Thoracic aorta (tissue), 2 donors: ENCODE data around the gene CNNM2. TPM values are rescaled to one million over a fixed set of nuclear protein-coding genes. Genes with fewer than 3 reads are reported as not detected.
A peak's percentile ranks its signal among the peaks of the same experiment; 100 is the strongest.

ENCODE experiments used
- ATAC-seq: fragments of 150-250 bp; one replicate; pipeline ENCODE4 v1.8.0; 2017; ENCODE audit warnings: low read depth; ENCODE audit not compliant: insufficient number of reproducible peaks, low FRiP score
- DNase-seq: peaks from one replicate; pipeline ENCODE4 v3.0.0-alpha.2; 2020; ENCODE audit warnings: low spot score
- H3K27ac ChIP-seq, 2 donors: fragments of 200-600 bp; sonication (generic); 1 replicate in 1 of 2; 2 replicates in 1 of 2; pipeline ENCODE4 v1.5.1; 2016; ENCODE audit warnings: mild to moderate bottlenecking in 2 of 2, moderate library complexity in 2 of 2
- H3K27me3 ChIP-seq: fragments of 200-600 bp; sonication (generic); replicated peaks from 2 replicates; pipeline ENCODE4 v1.6.0; 2016; ENCODE audit warnings: mild to moderate bottlenecking; ENCODE audit not compliant: insufficient read depth
- H3K36me3 ChIP-seq: fragments of 200-600 bp; sonication (generic); one replicate; pipeline ENCODE4 v1.5.1; 2016
- H3K4me1 ChIP-seq, 2 donors: fragments of 200-600 bp; sonication (generic); 1 replicate in 1 of 2; 2 replicates in 1 of 2; pipeline versions ENCODE4 v1.5.1 to v1.6.0; 2016; ENCODE audit warnings: low read depth in 2 of 2, mild to moderate bottlenecking in 1 of 2; ENCODE audit not compliant: control insufficient read depth in 1 of 2
- H3K4me3 ChIP-seq: fragments of 200-600 bp; sonication (generic); 2 replicates; pipeline ENCODE4 v1.5.1; 2016; ENCODE audit warnings: mild to moderate bottlenecking
- H3K9me3 ChIP-seq: fragments of 200-600 bp; sonication (generic); 2 replicates; pipeline ENCODE4 v1.5.1; 2016
- CTCF ChIP-seq: fragments of 200-600 bp; sonication (generic); IDR thresholded peaks from one replicate; pipeline ENCODE4 v1.5.1; 2019; ENCODE audit warnings: antibody characterized with exemption
- total RNA-seq, 2 donors: library from RNA; depleted of rRNA; stranded (reverse); fragments of >200 nt; gene quantifications; one replicate each; pipeline versions ENCODE4 v1.1.0 to v1.2.3, GENCODE V29; 2016

Gene CNNM2
- total RNA-seq, 2 donors from 2014 or later = 12.2 to 24.5 TPM

GRCh38 chr10:103078676-103079075 lies 160.6 kb downstream of the CNNM2 start:
- ATAC-seq (no peak), DNase-seq (no peak)
- H3K36me3 ChIP-seq = peaks cover 12% of the 10 kb centered on the region
- H3K4me3 ChIP-seq = peak overlapping the region; percentile 41
- no peaks in the 10 kb centered on the region for H3K27me3 ChIP-seq
- peaks cover 5 to 16% of the 10 kb centered on the region in 2 donors for H3K4me1 ChIP-seq
- H3K9me3 ChIP-seq = no peaks in the 10 kb centered on the region
- TF ChIP-seq CTCF = no peak
- H3K27ac ChIP-seq = peak overlapping the region; percentile 63 to 72

- DNase-seq (no peak), ATAC-seq (no peak)
- Histone ChIP-seq H3K27ac (peak overlapping the region; percentile 63 to 72), H3K9me3 (no peaks in the 10 kb centered on the region), H3K4me1 (peaks cover 5 to 16% of the 10 kb centered on the region in 2 donors), H3K36me3 (peaks cover 12% of the 10 kb centered on the region), H3K27me3 (no peaks in the 10 kb centered on the region), H3K4me3 (no peak overlapping the region)
- TF ChIP-seq CTCF = no peak
Observed at GRCh38 chr10:103079100-103079499, 161.0 kb downstream of the CNNM2 start.

GRCh38 chr10:103079946-103080345 lies 161.9 kb downstream of the CNNM2 start:
- H3K36me3 ChIP-seq = peaks cover 12% of the 10 kb centered on the region

GRCh38 chr10:103080891-103081581 lies 162.9 kb downstream of the CNNM2 start:
- Histone ChIP-seq H3K9me3 (no peaks in the 10 kb centered on the region), H3K4me1 (peaks cover 9 to 29% of the 10 kb centered on the region in 2 donors), H3K27ac (no peak overlapping the region), H3K36me3 (peaks cover 10% of the 10 kb centered on the region), H3K4me3 (no peak overlapping the region), H3K27me3 (no peaks in the 10 kb centered on the region)
- TF ChIP-seq CTCF = no peak
- no peak for ATAC-seq
- DNase-seq = no peak

More at GRCh38 chr10:103079946-103080345, 161.9 kb downstream of the CNNM2 start:
- no peak for DNase-seq
- ATAC-seq = no peak
- TF ChIP-seq CTCF = no peak
- Histone ChIP-seq H3K4me1 (peaks cover 5 to 18% of the 10 kb centered on the region in 2 donors), H3K4me3 (no peak overlapping the region), H3K27ac (no peak overlapping the region), H3K9me3 (no peaks in the 10 kb centered on the region), H3K27me3 (no peaks in the 10 kb centered on the region)

GRCh38 chr10:103082683-103083082 lies 164.6 kb downstream of the CNNM2 start:
- Histone ChIP-seq H3K27me3 (no peaks in the 10 kb centered on the region), H3K36me3 (peaks cover 7% of the 10 kb centered on the region), H3K9me3 (no peaks in the 10 kb centered on the region), H3K27ac (no peak overlapping the region), H3K4me1 (peaks cover 12 to 39% of the 10 kb centered on the region in 2 donors), H3K4me3 (no peak overlapping the region)
- no peak for DNase-seq
- TF ChIP-seq CTCF = no peak
- ATAC-seq = no peak
